ENCODE data around the gene MRPS23.

MRPS23 gene

DNA sequence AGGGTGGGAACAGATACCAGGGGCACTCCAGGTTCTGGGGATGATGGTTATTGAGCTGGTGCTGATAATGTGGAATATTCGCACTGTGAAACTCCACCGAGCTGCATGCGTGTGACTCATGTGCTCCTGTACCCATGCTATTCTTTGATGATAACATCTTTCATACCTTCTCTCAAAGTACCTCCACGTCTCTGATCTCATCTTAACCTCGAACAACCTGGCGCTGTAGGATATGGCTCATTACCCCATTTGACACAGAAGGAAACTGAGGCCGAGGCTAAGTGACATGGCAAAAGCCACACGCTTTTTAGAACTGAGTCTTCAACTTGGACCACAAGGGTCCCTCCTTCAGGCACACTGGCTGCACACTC is 30.2 kb upstream of the MRPS23 start:
- DNase-seq (ENCODE audit: low read depth) = no peak
- TF ChIP-seq, protein P1, sequence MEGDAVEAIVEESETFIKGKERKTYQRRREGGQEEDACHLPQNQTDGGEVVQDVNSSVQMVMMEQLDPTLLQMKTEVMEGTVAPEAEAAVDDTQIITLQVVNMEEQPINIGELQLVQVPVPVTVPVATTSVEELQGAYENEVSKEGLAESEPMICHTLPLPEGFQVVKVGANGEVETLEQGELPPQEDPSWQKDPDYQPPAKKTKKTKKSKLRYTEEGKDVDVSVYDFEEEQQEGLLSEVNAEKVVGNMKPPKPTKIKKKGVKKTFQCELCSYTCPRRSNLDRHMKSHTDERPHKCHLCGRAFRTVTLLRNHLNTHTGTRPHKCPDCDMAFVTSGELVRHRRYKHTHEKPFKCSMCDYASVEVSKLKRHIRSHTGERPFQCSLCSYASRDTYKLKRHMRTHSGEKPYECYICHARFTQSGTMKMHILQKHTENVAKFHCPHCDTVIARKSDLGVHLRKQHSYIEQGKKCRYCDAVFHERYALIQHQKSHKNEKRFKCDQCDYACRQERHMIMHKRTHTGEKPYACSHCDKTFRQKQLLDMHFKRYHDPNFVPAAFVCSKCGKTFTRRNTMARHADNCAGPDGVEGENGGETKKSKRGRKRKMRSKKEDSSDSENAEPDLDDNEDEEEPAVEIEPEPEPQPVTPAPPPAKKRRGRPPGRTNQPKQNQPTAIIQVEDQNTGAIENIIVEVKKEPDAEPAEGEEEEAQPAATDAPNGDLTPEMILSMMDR (IDR thresholded peaks at IDR 0.05; ENCODE audit: low read depth, low read length) = no peak
- TF ChIP-seq MYC (IDR thresholded peaks at IDR 0.05; ENCODE audit: low read depth, low read length) (no peak), POLR2A (IDR thresholded peaks at IDR 0.05; ENCODE audit: extremely low read depth, insufficient read length) (no peak)
- TF ChIP-seq, protein P2, sequence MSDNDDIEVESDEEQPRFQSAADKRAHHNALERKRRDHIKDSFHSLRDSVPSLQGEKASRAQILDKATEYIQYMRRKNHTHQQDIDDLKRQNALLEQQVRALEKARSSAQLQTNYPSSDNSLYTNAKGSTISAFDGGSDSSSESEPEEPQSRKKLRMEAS (IDR thresholded peaks at IDR 0.05; ENCODE audit: low read depth, low read length) = no peak
- no peak overlapping the region for H3K4me3 ChIP-seq (ENCODE audit: low read depth, low read length)

DNA sequence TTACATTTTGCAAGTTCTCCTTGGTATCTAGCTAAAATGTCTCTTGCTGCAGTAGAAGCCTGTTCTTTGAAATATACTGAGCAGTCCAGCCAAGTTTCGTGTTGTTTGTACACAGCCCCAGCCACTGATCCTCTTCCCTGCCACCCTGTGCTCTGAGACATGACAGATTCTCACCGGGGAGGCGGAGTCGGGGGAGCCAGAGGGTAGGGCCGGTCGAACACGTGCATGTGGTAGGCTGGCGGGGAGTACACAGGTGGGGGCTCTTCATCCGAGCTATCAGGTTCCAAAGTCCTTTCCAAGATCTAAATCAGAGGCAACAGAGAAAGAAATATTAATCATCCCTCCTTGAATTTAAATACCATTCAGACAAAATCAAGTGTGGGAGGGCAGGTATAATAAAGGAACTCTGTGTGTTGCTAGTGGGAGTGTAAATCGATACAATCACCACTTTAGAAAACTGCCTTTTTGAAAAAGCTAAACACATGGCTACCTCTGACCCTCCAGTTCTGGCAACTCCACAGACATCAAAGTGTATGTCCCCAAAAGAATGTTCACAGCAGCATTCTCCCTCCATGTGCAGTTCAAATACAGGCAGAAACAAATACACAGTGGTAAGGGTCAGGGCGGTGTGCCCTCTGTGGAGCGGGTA is 29.7 kb upstream of the MRPS23 start:
- TF ChIP-seq, protein P1 (IDR thresholded peaks at IDR 0.05; ENCODE audit: low read depth, low read length) = no peak
- TF ChIP-seq, protein P2 (IDR thresholded peaks at IDR 0.05; ENCODE audit: low read depth, low read length) = no peak
- TF ChIP-seq MYC (IDR thresholded peaks at IDR 0.05; ENCODE audit: low read depth, low read length) = no peak
- TF ChIP-seq POLR2A (IDR thresholded peaks at IDR 0.05; ENCODE audit: extremely low read depth, insufficient read length) = no peak
- no peak overlapping the region for H3K4me3 ChIP-seq (ENCODE audit: low read depth, low read length)
- DNase-seq (ENCODE audit: low read depth) = no peak

DNA sequence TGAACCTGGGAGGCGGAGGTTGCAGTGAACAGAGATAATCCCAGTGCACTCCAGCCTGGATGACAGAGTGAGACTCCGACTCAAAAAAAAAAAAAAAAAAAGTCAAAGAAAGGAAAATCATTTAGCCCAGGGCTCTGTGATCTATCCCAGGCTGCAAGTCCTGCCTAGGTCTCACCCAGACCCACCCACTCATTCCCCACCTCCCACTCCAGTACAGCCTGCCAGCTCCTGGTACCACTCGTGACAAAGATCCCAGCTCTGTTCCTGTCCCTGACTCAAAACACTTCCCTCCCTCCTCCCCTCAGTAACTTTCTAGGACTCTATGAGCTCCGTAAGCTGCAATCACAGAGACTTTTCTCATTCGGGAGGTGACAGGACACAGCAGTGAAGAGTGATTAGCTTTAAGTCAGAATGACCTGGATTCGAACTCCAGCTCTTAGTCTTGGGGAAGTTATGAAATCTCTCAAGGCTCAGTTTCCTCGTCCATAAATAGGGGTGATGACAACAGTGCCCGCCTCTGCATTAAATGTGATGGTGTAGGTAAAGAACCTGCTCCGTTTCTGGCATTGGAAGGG is 28.0 kb upstream of the MRPS23 start:
- no peak for DNase-seq (ENCODE audit: low read depth)
- no peak overlapping the region for H3K4me3 ChIP-seq (ENCODE audit: low read depth, low read length)
- TF ChIP-seq, protein P1 (IDR thresholded peaks at IDR 0.05; ENCODE audit: low read depth, low read length) = no peak
- TF ChIP-seq MYC (IDR thresholded peaks at IDR 0.05; ENCODE audit: low read depth, low read length) (no peak), POLR2A (IDR thresholded peaks at IDR 0.05; ENCODE audit: extremely low read depth, insufficient read length) (no peak)
- TF ChIP-seq, protein P2 (IDR thresholded peaks at IDR 0.05; ENCODE audit: low read depth, low read length) = no peak

DNA sequence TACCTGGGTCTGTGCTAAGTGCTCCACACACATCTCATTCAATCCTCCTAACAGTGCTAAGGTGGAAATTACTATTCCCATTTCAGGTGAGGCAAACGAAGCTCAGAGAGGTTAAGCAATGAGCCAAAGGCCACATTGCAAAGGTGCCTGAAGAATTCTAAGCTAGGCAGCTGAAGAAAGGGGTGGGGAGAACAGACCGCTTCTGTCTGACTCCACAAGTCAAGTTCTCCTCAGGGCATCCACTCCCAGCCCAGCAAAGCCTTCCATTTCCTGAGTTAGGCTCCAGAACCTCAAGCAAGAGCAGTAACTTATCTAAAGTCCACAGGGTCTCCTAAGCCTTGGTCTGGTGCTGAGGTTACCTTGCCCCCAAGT is 27.0 kb upstream of the MRPS23 start:
- no peak overlapping the region for H3K4me3 ChIP-seq (ENCODE audit: low read depth, low read length)
- TF ChIP-seq, protein P2 (IDR thresholded peaks at IDR 0.05; ENCODE audit: low read depth, low read length) = no peak
- TF ChIP-seq, protein P1 (IDR thresholded peaks at IDR 0.05; ENCODE audit: low read depth, low read length) = no peak
- TF ChIP-seq MYC (IDR thresholded peaks at IDR 0.05; ENCODE audit: low read depth, low read length) (no peak), POLR2A (IDR thresholded peaks at IDR 0.05; ENCODE audit: extremely low read depth, insufficient read length) (no peak)
- DNase-seq (ENCODE audit: low read depth) = no peak

DNA sequence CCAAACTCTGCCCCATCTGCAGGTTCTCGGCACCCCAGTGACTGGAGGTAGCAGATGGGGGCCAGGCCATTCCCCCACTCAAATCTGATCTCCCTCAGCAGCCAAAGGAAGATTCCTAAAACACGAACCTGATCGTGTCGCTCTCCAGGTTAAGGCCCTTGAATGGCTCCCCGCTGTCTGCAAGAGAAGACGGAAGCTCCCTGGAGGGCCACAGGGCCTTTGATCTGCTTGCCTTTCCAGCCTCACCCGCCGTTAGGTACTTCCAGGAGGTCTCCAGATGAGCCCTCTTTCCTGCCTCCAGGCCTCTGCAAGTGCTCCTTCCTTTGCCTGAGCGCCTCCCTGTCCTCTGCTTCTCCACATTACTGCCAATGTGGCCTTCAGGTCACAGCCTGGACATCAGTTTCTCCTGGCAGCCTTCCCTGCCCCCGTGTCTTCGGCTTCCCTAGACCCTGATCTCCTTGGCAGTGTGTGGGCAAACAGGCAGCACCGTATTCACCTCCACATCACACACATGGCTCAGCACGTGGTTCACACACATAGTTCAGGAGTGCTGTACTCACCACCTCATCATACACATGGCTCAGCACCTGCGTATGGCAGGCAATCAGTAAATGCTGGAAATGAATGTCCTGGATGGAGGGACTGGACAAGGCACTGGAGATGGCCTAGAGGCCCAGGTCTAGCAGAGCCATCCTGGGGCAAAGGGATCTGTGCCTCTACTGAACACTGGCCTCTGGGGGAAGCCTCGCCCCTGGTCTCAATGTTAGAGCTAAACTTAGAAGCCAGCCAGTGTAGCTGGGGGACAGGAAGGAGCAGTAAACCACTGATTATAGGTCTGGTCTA is 26.4 kb upstream of the MRPS23 start:
- no peak for DNase-seq (ENCODE audit: low read depth)
- no peak overlapping the region for H3K4me3 ChIP-seq (ENCODE audit: low read depth, low read length)
- TF ChIP-seq, protein P2 (IDR thresholded peaks at IDR 0.05; ENCODE audit: low read depth, low read length) = no peak

All from NB4 (cell line).